MM.1S (cell line): ENCODE data around the gene FARSA.
A peak's percentile ranks its signal among the peaks of the same experiment; 100 is the strongest.

Experiments
- DNase-seq: peaks from one replicate; pipeline ENCODE4 v3.0.0-alpha.2; 2015
- H2AFZ ChIP-seq: fragments of 300-600 bp; sonication (generic); 2 replicates; pipeline ENCODE4 v1.6.0; 2016; ENCODE audit warnings: antibody characterized with exemption, low read length
- H3F3A ChIP-seq: fragments of 300-600 bp; sonication (generic); 2 replicates; pipeline ENCODE4 v1.6.1; 2016; ENCODE audit warnings: mild to moderate bottlenecking, antibody characterized with exemption, low read length, moderate library complexity, mixed read lengths; ENCODE audit not compliant: insufficient read depth
- H3K27ac ChIP-seq: fragments of 300-600 bp; sonication (generic); 2 replicates; pipeline ENCODE4 v1.5.1; 2016; ENCODE audit warnings: mild to moderate bottlenecking, low read length
- H3K27me3 ChIP-seq: fragments of 300-600 bp; sonication (generic); replicated peaks from 2 replicates; pipeline ENCODE4 v1.6.0; 2016; ENCODE audit warnings: low read length; ENCODE audit not compliant: insufficient read depth
- H3K36me3 ChIP-seq: fragments of 300-600 bp; sonication (generic); replicated peaks from 2 replicates; pipeline ENCODE4 v1.6.1; 2016; ENCODE audit warnings: mild to moderate bottlenecking, low read length, mixed read lengths; ENCODE audit not compliant: insufficient read depth
- H3K4me1 ChIP-seq: fragments of 300-600 bp; sonication (generic); 2 replicates; pipeline ENCODE4 v1.6.1; 2016; ENCODE audit warnings: low read length, mixed read lengths
- H3K4me2 ChIP-seq: fragments of 300-600 bp; sonication (generic); 2 replicates; pipeline ENCODE4 v1.6.0; 2016; ENCODE audit warnings: low read depth, low read length
- H3K4me3 ChIP-seq: fragments of 300-600 bp; sonication (generic); 2 replicates; pipeline ENCODE4 v1.5.1; 2016; ENCODE audit warnings: low read length, mixed read lengths
- H3K79me2 ChIP-seq: fragments of 300-600 bp; sonication (generic); 2 replicates; pipeline ENCODE4 v1.6.1; 2016; ENCODE audit warnings: mixed run types, low read length, mixed read lengths
- H3K9ac ChIP-seq: fragments of 300-600 bp; sonication (generic); 2 replicates; pipeline ENCODE4 v1.6.1; 2016; ENCODE audit warnings: low read length, mixed read lengths
- H3K9me2 ChIP-seq: fragments of 300-600 bp; sonication (generic); replicated peaks from 2 replicates; pipeline ENCODE4 v1.6.1; 2016; ENCODE audit warnings: mild to moderate bottlenecking, low read length, mixed read lengths; ENCODE audit not compliant: insufficient read depth
- H3K9me3 ChIP-seq: fragments of 300-600 bp; sonication (generic); replicated peaks from 2 replicates; pipeline ENCODE4 v1.6.1; 2016; ENCODE audit warnings: mild to moderate bottlenecking, low read length, mixed read lengths; ENCODE audit not compliant: insufficient read depth
- H4K20me1 ChIP-seq: fragments of 300-600 bp; sonication (generic); 2 replicates; pipeline ENCODE4 v1.6.1; 2016; ENCODE audit warnings: mild to moderate bottlenecking, low read length, moderate library complexity, mixed read lengths; ENCODE audit not compliant: insufficient read depth
- EZH2 ChIP-seq: fragments of 300-600 bp; sonication (generic); optimal IDR thresholded peaks from 2 replicates; pipeline ENCODE3; 2017; ENCODE audit warnings: low read depth, mild to moderate bottlenecking, antibody characterized with exemption, low read length, mixed read lengths
- EZH2phosphoT487 ChIP-seq: fragments of 300-600 bp; sonication (generic); IDR thresholded peaks from 2 replicates; pipeline ENCODE4 v1.6.1; 2018; ENCODE audit warnings: antibody characterized with exemption, low read length
- TF ChIP-seq, protein P1 (sequence below): fragments of 300-600 bp; sonication (generic); IDR thresholded peaks from 2 replicates; pipeline ENCODE4 v1.5.1; 2016; ENCODE audit warnings: antibody characterized with exemption, low read length, mixed read lengths

FARSA gene

DNA sequence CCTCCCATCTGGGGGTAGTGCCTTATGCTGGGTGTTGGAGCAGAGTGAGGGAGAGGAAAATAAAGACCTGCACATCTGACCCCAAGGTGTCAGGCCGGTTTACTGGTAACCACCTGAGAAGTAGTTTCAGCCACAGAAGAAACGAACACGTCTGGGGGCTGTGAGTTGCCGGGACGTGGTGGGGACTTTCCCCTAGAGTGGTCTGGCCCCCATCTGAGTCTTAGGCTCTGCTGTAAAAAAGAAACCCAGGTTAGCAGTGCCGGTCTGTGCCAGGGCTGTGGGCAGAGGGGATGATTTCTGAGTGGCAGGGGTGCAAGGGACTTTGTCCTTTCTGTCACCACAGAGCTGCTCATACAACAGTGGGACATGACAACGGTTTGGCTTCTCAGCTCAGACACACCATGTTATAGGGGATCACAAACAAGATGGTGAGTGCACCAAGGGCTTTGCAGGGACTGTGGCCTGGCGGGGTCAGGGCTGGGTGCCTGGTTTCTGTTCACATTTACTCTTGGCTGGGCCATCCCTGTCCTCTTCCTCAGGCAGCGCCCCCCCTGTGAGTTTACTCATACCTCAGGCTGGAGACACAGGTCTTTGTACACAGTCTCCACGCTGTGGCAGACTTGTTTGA is 33.5 kb downstream of the FARSA start:
- peak overlapping the region; percentile 89 for H3K27ac ChIP-seq
- H3K4me2 ChIP-seq: peak overlapping the region; percentile 91
- H3K27me3 ChIP-seq: no peaks in the 10 kb centered on the region
- peak; percentile 96 for DNase-seq
- no peaks in the 10 kb centered on the region for H3K9me2 ChIP-seq
- peak overlapping the region; percentile 43 for H3K9ac ChIP-seq
- TF ChIP-seq EZH2phosphoT487: no peak
- TF ChIP-seq, protein P1, sequence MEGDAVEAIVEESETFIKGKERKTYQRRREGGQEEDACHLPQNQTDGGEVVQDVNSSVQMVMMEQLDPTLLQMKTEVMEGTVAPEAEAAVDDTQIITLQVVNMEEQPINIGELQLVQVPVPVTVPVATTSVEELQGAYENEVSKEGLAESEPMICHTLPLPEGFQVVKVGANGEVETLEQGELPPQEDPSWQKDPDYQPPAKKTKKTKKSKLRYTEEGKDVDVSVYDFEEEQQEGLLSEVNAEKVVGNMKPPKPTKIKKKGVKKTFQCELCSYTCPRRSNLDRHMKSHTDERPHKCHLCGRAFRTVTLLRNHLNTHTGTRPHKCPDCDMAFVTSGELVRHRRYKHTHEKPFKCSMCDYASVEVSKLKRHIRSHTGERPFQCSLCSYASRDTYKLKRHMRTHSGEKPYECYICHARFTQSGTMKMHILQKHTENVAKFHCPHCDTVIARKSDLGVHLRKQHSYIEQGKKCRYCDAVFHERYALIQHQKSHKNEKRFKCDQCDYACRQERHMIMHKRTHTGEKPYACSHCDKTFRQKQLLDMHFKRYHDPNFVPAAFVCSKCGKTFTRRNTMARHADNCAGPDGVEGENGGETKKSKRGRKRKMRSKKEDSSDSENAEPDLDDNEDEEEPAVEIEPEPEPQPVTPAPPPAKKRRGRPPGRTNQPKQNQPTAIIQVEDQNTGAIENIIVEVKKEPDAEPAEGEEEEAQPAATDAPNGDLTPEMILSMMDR: peak; percentile 26; the same call in 1 of the 2 replicates
- H3K79me2 ChIP-seq: 0 out of 2 replicates have a peak, but pooled peaks cover 4% of the 10 kb centered on the region
- peaks cover 17% of the 10 kb centered on the region for H3K4me1 ChIP-seq
- H4K20me1 ChIP-seq: no peaks in the 10 kb centered on the region
- no peaks in the 10 kb centered on the region; the same call in 1 of the 2 replicates for H3K36me3 ChIP-seq
- peak overlapping the region; percentile 47 for H3K4me3 ChIP-seq
- peak overlapping the region; percentile 21; the same call in 1 of the 2 replicates for H2AFZ ChIP-seq
- no peaks in the 10 kb centered on the region for H3K9me3 ChIP-seq
- peaks cover 17% of the 10 kb centered on the region for H3F3A ChIP-seq

GRCh38 chr19:12896460-12896859 is 37.1 kb downstream of the FARSA start:
- no peak overlapping the region for H3K27ac ChIP-seq
- no peaks in the 10 kb centered on the region for H3K27me3 ChIP-seq
- peaks cover 17% of the 10 kb centered on the region for H3K79me2 ChIP-seq
- no peaks in the 10 kb centered on the region for H4K20me1 ChIP-seq
- H3K4me2 ChIP-seq: no peak overlapping the region
- no peak overlapping the region for H3K9ac ChIP-seq
- no peaks in the 10 kb centered on the region for H3K9me2 ChIP-seq
- no peaks in the 10 kb centered on the region for H3K9me3 ChIP-seq
- TF ChIP-seq EZH2 (no peak), EZH2phosphoT487 (no peak)
- TF ChIP-seq, protein P1: no peak
- H2AFZ ChIP-seq: no peak overlapping the region
- no peak overlapping the region for H3K4me3 ChIP-seq
- DNase-seq: no peak
- peaks cover 17% of the 10 kb centered on the region for H3F3A ChIP-seq
- H3K4me1 ChIP-seq: peaks cover 22% of the 10 kb centered on the region
- no peaks in the 10 kb centered on the region; the same call in 1 of the 2 replicates for H3K36me3 ChIP-seq

DNA sequence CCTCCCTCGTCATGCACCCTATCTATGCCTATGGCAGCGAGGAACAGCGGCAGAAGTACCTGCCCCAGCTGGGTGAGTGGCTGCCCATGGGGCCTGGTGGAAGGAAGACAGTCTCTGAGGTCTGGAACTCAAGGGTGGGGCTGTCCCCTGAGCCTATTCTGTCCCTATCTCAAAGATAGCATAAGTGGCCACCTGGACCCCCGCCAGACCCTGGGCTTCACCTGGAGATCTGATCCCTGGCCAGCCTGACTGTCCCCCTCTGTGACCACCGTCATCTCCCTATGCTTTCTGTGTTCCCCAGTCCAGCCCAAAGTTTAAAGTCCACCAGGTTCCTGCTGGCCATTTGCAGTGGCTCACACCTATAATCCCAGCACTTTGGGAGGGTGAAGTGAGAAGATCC is 39.9 kb downstream of the FARSA start:
- no peak overlapping the region for H3K27ac ChIP-seq
- H4K20me1 ChIP-seq: no peaks in the 10 kb centered on the region
- H3K9me2 ChIP-seq: no peaks in the 10 kb centered on the region
- peaks cover 22% of the 10 kb centered on the region for H3K79me2 ChIP-seq
- H3K9me3 ChIP-seq: no peaks in the 10 kb centered on the region
- H3K4me2 ChIP-seq: no peak overlapping the region
- peaks cover 5% of the 10 kb centered on the region; the same call in 1 of the 2 replicates for H3K4me1 ChIP-seq
- TF ChIP-seq, protein P1: no peak
- TF ChIP-seq EZH2phosphoT487: no peak
- TF ChIP-seq EZH2: no peak
- no peaks in the 10 kb centered on the region; the same call in 1 of the 2 replicates for H3K36me3 ChIP-seq
- H2AFZ ChIP-seq: no peak overlapping the region
- H3K4me3 ChIP-seq: no peak overlapping the region
- H3K9ac ChIP-seq: no peak overlapping the region
- no peaks in the 10 kb centered on the region for H3K27me3 ChIP-seq
- H3F3A ChIP-seq: no peaks in the 10 kb centered on the region
- no peak for DNase-seq
